HL-60 (cell line): ENCODE measurements around the gene EID3.

Experiments
- DNase-seq, 2 experiments: peaks; one replicate each; pipeline ENCODE4 v3.0.0-alpha.2; 2010 to 2020; ENCODE audit warnings: low read depth in 1 of 2, low spot score in 1 of 2
- H3K27ac ChIP-seq: fragments of 250-450 bp; sonication (Bioruptor Pico); replicated peaks from 2 replicates; pipeline ENCODE4 v1.5.1; 2020; ENCODE audit warnings: mild to moderate bottlenecking, moderate library complexity
- H3K27me3 ChIP-seq: fragments of 250-450 bp; sonication (Bioruptor Pico); 2 replicates; pipeline ENCODE4 v1.5.1; 2021; ENCODE audit warnings: mild to moderate bottlenecking, moderate library complexity; ENCODE audit not compliant: insufficient read depth, poor library complexity, severe bottlenecking
- H3K4me3 ChIP-seq: replicated peaks from 2 replicates; pipeline ENCODE4 v1.5.1; 2011; ENCODE audit warnings: mild to moderate bottlenecking, control low read depth, low read length; ENCODE audit not compliant: insufficient read depth
- GABPA ChIP-seq: IDR thresholded peaks from 2 replicates; pipeline ENCODE4 v1.6.1; 2012; ENCODE audit warnings: low read depth
- POLR2AphosphoS5 ChIP-seq: IDR thresholded peaks from 2 replicates; pipeline ENCODE4 v1.6.1; 2012; ENCODE audit warnings: low read depth
- SPI1 ChIP-seq: IDR thresholded peaks from 2 replicates; pipeline ENCODE4 v1.6.1; 2012; ENCODE audit warnings: low read depth, mild to moderate bottlenecking, borderline replicate concordance
- TF ChIP-seq, protein P1 (sequence below): IDR thresholded peaks from 2 replicates; pipeline ENCODE4 v1.6.1; 2012; ENCODE audit warnings: low read depth; ENCODE audit not compliant: insufficient replicate concordance
- TF ChIP-seq, protein P2 (sequence below): IDR thresholded peaks from one replicate; pipeline ENCODE4 v1.5.1; 2011; ENCODE audit warnings: low read length, control low read depth, inconsistent platforms; ENCODE audit not compliant: insufficient read depth

Gene EID3

DNA sequence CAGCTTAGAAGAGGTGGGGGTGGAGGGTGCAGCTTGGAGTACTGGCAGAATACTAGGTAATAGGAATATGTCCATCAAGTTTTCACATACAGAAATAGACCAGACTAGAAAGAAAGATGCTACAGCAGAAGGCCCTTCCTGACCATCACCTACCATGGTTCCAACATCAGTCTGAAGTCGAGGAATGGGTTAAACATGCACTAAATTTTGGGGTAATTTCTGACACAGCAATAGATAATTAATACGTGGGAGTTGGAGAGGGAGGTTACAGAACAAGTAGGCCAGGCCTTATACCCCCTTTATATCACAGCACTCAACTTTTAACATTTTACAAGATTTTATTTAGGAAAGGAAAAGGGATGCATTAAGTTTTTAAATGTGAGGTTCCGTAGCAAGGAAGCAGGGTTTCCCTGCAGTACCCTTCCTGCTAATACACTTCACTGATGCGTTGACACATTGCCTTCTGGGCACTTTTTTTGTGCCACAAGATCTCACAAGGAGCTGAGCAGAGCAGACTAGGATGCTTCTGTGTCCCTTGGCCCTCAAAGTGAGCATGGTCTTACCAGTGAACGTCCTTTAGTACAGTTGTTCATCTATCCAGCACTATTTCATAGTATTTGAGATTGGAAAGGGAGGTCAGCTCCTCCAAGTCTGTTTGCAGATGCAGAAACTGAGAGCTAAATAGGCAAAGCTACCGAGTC, 50.8 kb downstream of the EID3 start:
- no peak for DNase-seq
- TF ChIP-seq POLR2AphosphoS5 = no peak
- TF ChIP-seq SPI1 = no peak
- TF ChIP-seq, protein P1, sequence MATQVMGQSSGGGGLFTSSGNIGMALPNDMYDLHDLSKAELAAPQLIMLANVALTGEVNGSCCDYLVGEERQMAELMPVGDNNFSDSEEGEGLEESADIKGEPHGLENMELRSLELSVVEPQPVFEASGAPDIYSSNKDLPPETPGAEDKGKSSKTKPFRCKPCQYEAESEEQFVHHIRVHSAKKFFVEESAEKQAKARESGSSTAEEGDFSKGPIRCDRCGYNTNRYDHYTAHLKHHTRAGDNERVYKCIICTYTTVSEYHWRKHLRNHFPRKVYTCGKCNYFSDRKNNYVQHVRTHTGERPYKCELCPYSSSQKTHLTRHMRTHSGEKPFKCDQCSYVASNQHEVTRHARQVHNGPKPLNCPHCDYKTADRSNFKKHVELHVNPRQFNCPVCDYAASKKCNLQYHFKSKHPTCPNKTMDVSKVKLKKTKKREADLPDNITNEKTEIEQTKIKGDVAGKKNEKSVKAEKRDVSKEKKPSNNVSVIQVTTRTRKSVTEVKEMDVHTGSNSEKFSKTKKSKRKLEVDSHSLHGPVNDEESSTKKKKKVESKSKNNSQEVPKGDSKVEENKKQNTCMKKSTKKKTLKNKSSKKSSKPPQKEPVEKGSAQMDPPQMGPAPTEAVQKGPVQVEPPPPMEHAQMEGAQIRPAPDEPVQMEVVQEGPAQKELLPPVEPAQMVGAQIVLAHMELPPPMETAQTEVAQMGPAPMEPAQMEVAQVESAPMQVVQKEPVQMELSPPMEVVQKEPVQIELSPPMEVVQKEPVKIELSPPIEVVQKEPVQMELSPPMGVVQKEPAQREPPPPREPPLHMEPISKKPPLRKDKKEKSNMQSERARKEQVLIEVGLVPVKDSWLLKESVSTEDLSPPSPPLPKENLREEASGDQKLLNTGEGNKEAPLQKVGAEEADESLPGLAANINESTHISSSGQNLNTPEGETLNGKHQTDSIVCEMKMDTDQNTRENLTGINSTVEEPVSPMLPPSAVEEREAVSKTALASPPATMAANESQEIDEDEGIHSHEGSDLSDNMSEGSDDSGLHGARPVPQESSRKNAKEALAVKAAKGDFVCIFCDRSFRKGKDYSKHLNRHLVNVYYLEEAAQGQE = no peak
- TF ChIP-seq, protein P2, sequence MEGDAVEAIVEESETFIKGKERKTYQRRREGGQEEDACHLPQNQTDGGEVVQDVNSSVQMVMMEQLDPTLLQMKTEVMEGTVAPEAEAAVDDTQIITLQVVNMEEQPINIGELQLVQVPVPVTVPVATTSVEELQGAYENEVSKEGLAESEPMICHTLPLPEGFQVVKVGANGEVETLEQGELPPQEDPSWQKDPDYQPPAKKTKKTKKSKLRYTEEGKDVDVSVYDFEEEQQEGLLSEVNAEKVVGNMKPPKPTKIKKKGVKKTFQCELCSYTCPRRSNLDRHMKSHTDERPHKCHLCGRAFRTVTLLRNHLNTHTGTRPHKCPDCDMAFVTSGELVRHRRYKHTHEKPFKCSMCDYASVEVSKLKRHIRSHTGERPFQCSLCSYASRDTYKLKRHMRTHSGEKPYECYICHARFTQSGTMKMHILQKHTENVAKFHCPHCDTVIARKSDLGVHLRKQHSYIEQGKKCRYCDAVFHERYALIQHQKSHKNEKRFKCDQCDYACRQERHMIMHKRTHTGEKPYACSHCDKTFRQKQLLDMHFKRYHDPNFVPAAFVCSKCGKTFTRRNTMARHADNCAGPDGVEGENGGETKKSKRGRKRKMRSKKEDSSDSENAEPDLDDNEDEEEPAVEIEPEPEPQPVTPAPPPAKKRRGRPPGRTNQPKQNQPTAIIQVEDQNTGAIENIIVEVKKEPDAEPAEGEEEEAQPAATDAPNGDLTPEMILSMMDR = no peak
- TF ChIP-seq GABPA = no peak
- Histone ChIP-seq H3K27ac (no peak overlapping the region), H3K27me3 (no peaks in the 10 kb centered on the region), H3K4me3 (no peak overlapping the region)
